Natural killer cell (primary cell): ENCODE results near the gene MICAL2. TPM values are rescaled to one million over a fixed set of nuclear protein-coding genes. Genes with fewer than 3 reads are reported as not detected.

ENCODE experiments used
- ATAC-seq, 3 donors: fragments of 150-1000 bp in 2 of 3; fragments of 200-7000 bp in 1 of 3; cut with Tn5 transposase; 1 replicate in 1 of 3; 2 replicates in 2 of 3; pipeline ENCODE4 v1.10.0; 2021; ENCODE audit warnings: mild to moderate bottlenecking in 2 of 3, moderate library complexity in 2 of 3
- DNase-seq, 2 donors: peaks; one replicate each; pipeline versions ENCODE4 v3.0.0 to v3.0.0-alpha.2; 2013 to 2021; ENCODE audit warnings: mixed read lengths in 1 of 2
- H3K27ac ChIP-seq: one replicate; pipeline ENCODE4 v1.5.1; 2013; ENCODE audit warnings: mild to moderate bottlenecking, low read length
- H3K27me3 ChIP-seq: one replicate; pipeline ENCODE4 v1.6.1; 2013; ENCODE audit warnings: low read length; ENCODE audit not compliant: control insufficient read depth, insufficient read depth
- H3K36me3 ChIP-seq: one replicate; pipeline ENCODE4 v1.6.1; 2013; ENCODE audit warnings: low read length; ENCODE audit not compliant: control insufficient read depth, insufficient read depth
- H3K4me1 ChIP-seq: one replicate; pipeline ENCODE4 v1.6.1; 2013; ENCODE audit warnings: low read length; ENCODE audit not compliant: control insufficient read depth, insufficient read depth
- H3K4me3 ChIP-seq: one replicate; pipeline ENCODE4 v1.5.1; 2013; ENCODE audit warnings: low read length
- H3K9me3 ChIP-seq: one replicate; pipeline ENCODE4 v1.6.1; 2013; ENCODE audit warnings: low read length; ENCODE audit not compliant: control insufficient read depth, insufficient read depth
- H3K27ac Mint-ChIP-seq, 2 donors: one replicate each; pipeline ENCODE4 v1.8.0; 2022; ENCODE audit warnings: mild to moderate bottlenecking in 2 of 2, mixed read lengths in 2 of 2, moderate library complexity in 1 of 2
- H3K27me3 Mint-ChIP-seq, 2 donors: one replicate each; pipeline ENCODE4 v1.8.0; 2022; ENCODE audit warnings: low read depth in 2 of 2, mixed read lengths in 2 of 2
- H3K36me3 Mint-ChIP-seq: one replicate; pipeline ENCODE4 v1.8.0; 2022; ENCODE audit warnings: mixed read lengths
- H3K4me1 Mint-ChIP-seq, 2 donors: one replicate each; pipeline ENCODE4 v1.8.0; 2022; ENCODE audit warnings: mixed read lengths in 2 of 2
- H3K4me3 Mint-ChIP-seq: one replicate; pipeline ENCODE4 v1.8.0; 2022; ENCODE audit warnings: mild to moderate bottlenecking, moderate library complexity, mixed read lengths
- H3K9me3 Mint-ChIP-seq, 2 donors: one replicate each; pipeline ENCODE4 v1.8.0; 2022; ENCODE audit warnings: mixed read lengths in 2 of 2
- CTCF ChIP-seq: fragments of 200-600 bp; IDR thresholded peaks from one replicate; pipeline ENCODE4 v1.8.0; 2022; ENCODE audit warnings: antibody characterized with exemption
- whole genome bisulfite sequencing: methylation state at CpG from one replicate; pipeline ENCODE4 v1.1.7; 2013; ENCODE audit warnings: missing lambda C conversion rate; ENCODE audit not compliant: insufficient coverage; 5-methylcytosine and 5-hydroxymethylcytosine counted together
- intact Hi-C: fragments of 100-400 bp; cut with micrococcal nuclease; formaldehyde crosslinking; loops from one replicate; pipeline ENCODE4 v1.14.2; 2022
- total RNA-seq, 4 donors: library from RNA; stranded (reverse); fragments of 120-200 nt in 1 of 4; gene quantifications; one replicate each; pipeline versions ENCODE4 v1.2.3 to v1.2.4, GENCODE V29; 2013 to 2022

Gene MICAL2
- total RNA-seq, 3 donors from 2014 or later (not counting 1 experiment from before 2014, with no cell fraction given), result 54.6 to 68.6 (median 57.4) TPM

GRCh38 chr11:12238420-12238819, 128.0 kb downstream of the MICAL2 start:
- Mint-ChIP-seq H3K27ac (peak overlapping the region in 1 of 2 donors; percentile 42), H3K9me3 (no peaks in the 10 kb centered on the region)

GRCh38 chr11:12239396-12239795, 129.0 kb downstream of the MICAL2 start:
- no peaks in the 10 kb centered on the region for H3K9me3 ChIP-seq
- no peak overlapping the region for H3K27ac ChIP-seq
- Mint-ChIP-seq H3K9me3 (no peaks in the 10 kb centered on the region), H3K27me3 (no peaks in the 10 kb centered on the region), H3K36me3 (peaks cover 9% of the 10 kb centered on the region), H3K27ac (no peak overlapping the region), H3K4me3 (no peak overlapping the region), H3K4me1 (peaks cover 27 to 34% of the 10 kb centered on the region in 2 donors)
- H3K36me3 ChIP-seq, result peaks cover 47% of the 10 kb centered on the region
- no peak overlapping the region for H3K4me3 ChIP-seq
- WGBS, result 95% methylated on average over 4 of the region's 4 CpGs
- ATAC-seq (no peak), DNase-seq (no peak)
- peaks cover 29% of the 10 kb centered on the region for H3K4me1 ChIP-seq
- no peak for TF ChIP-seq CTCF
- H3K27me3 ChIP-seq, result no peaks in the 10 kb centered on the region
- intact Hi-C loops, result loop anchor here (5.0 kb wide), 1 partner anchor 72 kb away; no protein-coding TSS in a partner anchor

More at GRCh38 chr11:12238420-12238819, 128.0 kb downstream of the MICAL2 start:
- TF ChIP-seq CTCF, result no peak
- intact Hi-C loops, result loop anchor here (5.0 kb wide), 1 partner anchor 71 kb away; no protein-coding TSS in a partner anchor
- ATAC-seq, result no peak
- H3K4me3 Mint-ChIP-seq, result no peak overlapping the region
- Histone ChIP-seq H3K9me3 (no peaks in the 10 kb centered on the region), H3K27ac (no peak overlapping the region), H3K36me3 (peaks cover 40% of the 10 kb centered on the region), H3K4me3 (no peak overlapping the region), H3K27me3 (no peaks in the 10 kb centered on the region), H3K4me1 (peaks cover 29% of the 10 kb centered on the region)
- H3K27me3 Mint-ChIP-seq, result no peaks in the 10 kb centered on the region
- H3K36me3 Mint-ChIP-seq, result peaks cover 15% of the 10 kb centered on the region
- no peak for DNase-seq
- WGBS, result 95% methylated on average over 4 of the region's 4 CpGs
- peaks cover 28 to 36% of the 10 kb centered on the region in 2 donors for H3K4me1 Mint-ChIP-seq

- 61% methylated on average over 6 of the region's 7 CpGs for WGBS
- Histone ChIP-seq H3K9me3 (no peaks in the 10 kb centered on the region), H3K27ac (no peak overlapping the region), H3K27me3 (no peaks in the 10 kb centered on the region), H3K4me1 (peaks cover 26% of the 10 kb centered on the region), H3K36me3 (peaks cover 47% of the 10 kb centered on the region), H3K4me3 (no peak overlapping the region)
- H3K36me3 Mint-ChIP-seq, result peaks cover 9% of the 10 kb centered on the region
- DNase-seq, result no peak
- TF ChIP-seq CTCF, result no peak
- H3K4me3 Mint-ChIP-seq, result no peak overlapping the region
- no peak overlapping the region for H3K27ac Mint-ChIP-seq
- intact Hi-C loops, result loop anchor here (5.0 kb wide), 1 partner anchor 73 kb away; no protein-coding TSS in a partner anchor
- H3K9me3 Mint-ChIP-seq, result no peaks in the 10 kb centered on the region
- ATAC-seq, result no peak
- H3K27me3 Mint-ChIP-seq, result no peaks in the 10 kb centered on the region
- peaks cover 22 to 29% of the 10 kb centered on the region in 2 donors for H3K4me1 Mint-ChIP-seq
Measured at GRCh38 chr11:12239804-12240371, 129.5 kb downstream of the MICAL2 start.

GRCh38 chr11:12240677-12241076, 130.3 kb downstream of the MICAL2 start:
- H3K27ac Mint-ChIP-seq, result no peak overlapping the region
- DNase-seq, result no peak
- WGBS, result 98% methylated on average over 7 of the region's 7 CpGs

More at GRCh38 chr11:12240677-12241076, 130.3 kb downstream of the MICAL2 start:
- Histone ChIP-seq H3K27ac (no peak overlapping the region), H3K27me3 (no peaks in the 10 kb centered on the region), H3K9me3 (no peaks in the 10 kb centered on the region), H3K4me1 (peaks cover 18% of the 10 kb centered on the region), H3K4me3 (no peak overlapping the region), H3K36me3 (peaks cover 51% of the 10 kb centered on the region)
- Mint-ChIP-seq H3K4me1 (peaks cover 14 to 21% of the 10 kb centered on the region in 2 donors), H3K36me3 (peaks cover 9% of the 10 kb centered on the region), H3K27me3 (no peaks in the 10 kb centered on the region), H3K4me3 (no peak overlapping the region), H3K9me3 (no peaks in the 10 kb centered on the region)
- ATAC-seq, result no peak
- intact Hi-C loops, result no loop called here
- no peak for TF ChIP-seq CTCF
